ENCODE results near the gene RCSD1.

DNA sequence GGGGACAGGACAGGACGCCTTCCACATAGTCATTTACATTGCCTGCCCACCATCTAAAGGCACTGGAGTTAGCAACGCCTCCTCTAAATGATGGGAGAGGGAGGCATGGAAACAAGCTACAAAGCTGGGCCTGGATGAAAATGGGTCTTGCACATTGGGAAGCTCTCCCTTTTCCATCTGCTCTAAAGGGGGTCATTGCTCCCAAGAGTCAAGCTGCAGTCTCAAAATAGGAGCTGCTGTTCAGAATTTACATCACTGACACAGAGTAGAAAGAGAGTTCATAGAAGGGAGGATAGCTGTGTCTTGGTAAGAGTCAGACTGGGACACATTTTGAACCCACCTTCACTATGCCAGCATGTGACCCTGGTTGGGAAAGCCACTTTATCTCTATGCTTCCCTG lies 26.6 kb downstream of the RCSD1 start:
- TF ChIP-seq POLR2A (IDR thresholded peaks at IDR 0.05): no peak
- no peak for TF ChIP-seq CTCF (IDR thresholded peaks at IDR 0.05)
- TF ChIP-seq POLR2AphosphoS5 (IDR thresholded peaks at IDR 0.05): no peak
